Measurements from ENCODE around the gene SMARCA4. TPM values are rescaled to one million over a fixed set of nuclear protein-coding genes. Genes with fewer than 3 reads are reported as not detected.
"Not testable (repeated sequence)": the region's sequence is repeated elsewhere in the genome, so short reads cannot be mapped to it uniquely, and the experiment has no call there.

The SMARCA4 gene
- total RNA-seq, 2 experiments from 2014 or later: 409 to 554 TPM

- POLR2A ChIA-PET: interaction anchor here (0.6 kb wide), 1 partner anchor 685 kb away, joined by 3 read pairs; no protein-coding TSS in a partner anchor
These were observed 132.9 kb downstream of the SMARCA4 start for GRCh38 chr19:11093689-11094238.

DNA sequence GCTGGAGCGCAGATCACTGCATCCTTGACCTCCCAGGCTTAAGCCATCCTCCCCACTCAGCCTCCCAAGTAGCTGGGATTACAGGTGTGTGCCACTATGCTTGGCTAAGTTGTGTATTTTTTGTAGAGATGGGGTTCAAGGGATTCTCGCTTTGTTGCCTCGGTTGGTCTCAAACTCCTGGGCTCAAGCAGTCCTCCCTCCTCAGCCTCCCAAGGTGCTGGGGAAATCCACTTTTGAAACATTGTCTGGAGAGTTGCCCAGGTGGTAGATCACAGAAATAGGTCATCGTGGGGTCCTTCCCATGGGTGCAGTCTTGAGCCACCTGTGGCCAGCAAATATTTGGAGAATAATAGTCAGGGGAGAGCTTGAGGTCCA lies 133.7 kb downstream of the SMARCA4 start:
- peaks cover 87% of the 10 kb centered on the region for H3K36me3 ChIP-seq (ENCODE audit: insufficient read depth, low read length)
- H3K9me3 ChIP-seq (ENCODE audit: low read length): no peaks in the 10 kb centered on the region
- H3K27ac ChIP-seq (ENCODE audit: low read depth, low read length, poor library complexity, severe bottlenecking): no peak overlapping the region
- DNase-seq (ENCODE audit: low spot score): no peak
- TF ChIP-seq, protein P1, sequence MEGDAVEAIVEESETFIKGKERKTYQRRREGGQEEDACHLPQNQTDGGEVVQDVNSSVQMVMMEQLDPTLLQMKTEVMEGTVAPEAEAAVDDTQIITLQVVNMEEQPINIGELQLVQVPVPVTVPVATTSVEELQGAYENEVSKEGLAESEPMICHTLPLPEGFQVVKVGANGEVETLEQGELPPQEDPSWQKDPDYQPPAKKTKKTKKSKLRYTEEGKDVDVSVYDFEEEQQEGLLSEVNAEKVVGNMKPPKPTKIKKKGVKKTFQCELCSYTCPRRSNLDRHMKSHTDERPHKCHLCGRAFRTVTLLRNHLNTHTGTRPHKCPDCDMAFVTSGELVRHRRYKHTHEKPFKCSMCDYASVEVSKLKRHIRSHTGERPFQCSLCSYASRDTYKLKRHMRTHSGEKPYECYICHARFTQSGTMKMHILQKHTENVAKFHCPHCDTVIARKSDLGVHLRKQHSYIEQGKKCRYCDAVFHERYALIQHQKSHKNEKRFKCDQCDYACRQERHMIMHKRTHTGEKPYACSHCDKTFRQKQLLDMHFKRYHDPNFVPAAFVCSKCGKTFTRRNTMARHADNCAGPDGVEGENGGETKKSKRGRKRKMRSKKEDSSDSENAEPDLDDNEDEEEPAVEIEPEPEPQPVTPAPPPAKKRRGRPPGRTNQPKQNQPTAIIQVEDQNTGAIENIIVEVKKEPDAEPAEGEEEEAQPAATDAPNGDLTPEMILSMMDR (conservative IDR thresholded peaks at IDR 0.05; ENCODE audit: low read length): no peak
- no peak for TF ChIP-seq EZH2phosphoT487 (IDR thresholded peaks at IDR 0.05; ENCODE audit: borderline replicate concordance, low read depth, low read length)
- H3K79me2 ChIP-seq (ENCODE audit: insufficient read depth, low read depth, low read length): peaks cover 91% of the 10 kb centered on the region
- H2AFZ ChIP-seq (ENCODE audit: low read length): no peak overlapping the region
- no peaks in the 10 kb centered on the region for H3K9me2 ChIP-seq (ENCODE audit: insufficient read depth, low read length)
- intact Hi-C loops (cut with micrococcal nuclease; ENCODE audit: unreplicated experiment): loop anchor here (5.0 kb wide), 1 partner anchor 157 kb away; no protein-coding TSS in a partner anchor
- 0 out of 2 replicates have a peak overlapping the region, but pooled peaks have one; percentile 26 for H3K4me2 ChIP-seq (ENCODE audit: low read length)
- H3K4me1 ChIP-seq (ENCODE audit: insufficient read depth, low read length, poor library complexity, severe bottlenecking): peaks cover 30% of the 10 kb centered on the region
- H3K4me3 ChIP-seq (ENCODE audit: low read depth, low read length, poor library complexity, severe bottlenecking): no peak overlapping the region
- ChIA-PET CTCF (ENCODE audit: unreplicated experiment) (no interaction called here), POLR2A (interaction anchor here (0.7 kb wide), 1 partner anchor 59 kb away, joined by 3 read pairs; no protein-coding TSS in a partner anchor)
- no TSS peak for BruUV-seq (replicated peaks)
- H4K20me1 ChIP-seq (ENCODE audit: insufficient read depth, low read length): peaks cover 42% of the 10 kb centered on the region

More at GRCh38 chr19:11093689-11094238, 132.9 kb downstream of the SMARCA4 start:
- peaks cover 42% of the 10 kb centered on the region for H4K20me1 ChIP-seq (ENCODE audit: insufficient read depth, low read length)
- no TSS peak for BruUV-seq (replicated peaks)
- H3K9me3 ChIP-seq (ENCODE audit: low read length): no peaks in the 10 kb centered on the region
- H3K4me1 ChIP-seq (ENCODE audit: insufficient read depth, low read length, poor library complexity, severe bottlenecking): peaks cover 34% of the 10 kb centered on the region
- intact Hi-C loops (cut with micrococcal nuclease; ENCODE audit: unreplicated experiment): loop anchor here (5.0 kb wide), 1 partner anchor 156 kb away; no protein-coding TSS in a partner anchor
- H3K79me2 ChIP-seq (ENCODE audit: insufficient read depth, low read depth, low read length): peaks cover 84% of the 10 kb centered on the region
- DNase-seq (ENCODE audit: low spot score): no peak
- no peak overlapping the region for H2AFZ ChIP-seq (ENCODE audit: low read length)
- H3K4me3 ChIP-seq (ENCODE audit: low read depth, low read length, poor library complexity, severe bottlenecking): no peak overlapping the region
- H3K27ac ChIP-seq (ENCODE audit: low read depth, low read length, poor library complexity, severe bottlenecking): no peak overlapping the region
- H3K9me2 ChIP-seq (ENCODE audit: insufficient read depth, low read length): no peaks in the 10 kb centered on the region
- H3K36me3 ChIP-seq (ENCODE audit: insufficient read depth, low read length): peaks cover 79% of the 10 kb centered on the region
- CTCF ChIA-PET (ENCODE audit: unreplicated experiment): no interaction called here
- TF ChIP-seq EZH2phosphoT487 (IDR thresholded peaks at IDR 0.05; ENCODE audit: borderline replicate concordance, low read depth, low read length): no peak
- TF ChIP-seq, protein P1 (conservative IDR thresholded peaks at IDR 0.05; ENCODE audit: low read length): no peak
- no peak overlapping the region for H3K4me2 ChIP-seq (ENCODE audit: low read length)

GRCh38 chr19:11096210-11096841 lies 135.5 kb downstream of the SMARCA4 start:
- CTCF ChIA-PET (ENCODE audit: unreplicated experiment): no interaction called here
- Histone ChIP-seq H3K36me3 (ENCODE audit: insufficient read depth, low read length) (peaks cover 96% of the 10 kb centered on the region), H3K79me2 (ENCODE audit: insufficient read depth, low read depth, low read length) (peaks cover 96% of the 10 kb centered on the region), H2AFZ (ENCODE audit: low read length) (no peak overlapping the region), H3K9me2 (ENCODE audit: insufficient read depth, low read length) (no peaks in the 10 kb centered on the region), H3K4me3 (ENCODE audit: low read depth, low read length, poor library complexity, severe bottlenecking) (no peak overlapping the region), H3K27ac (ENCODE audit: low read depth, low read length, poor library complexity, severe bottlenecking) (no peak overlapping the region), H3K4me2 (ENCODE audit: low read length) (no peak overlapping the region), H4K20me1 (ENCODE audit: insufficient read depth, low read length) (peaks cover 36% of the 10 kb centered on the region), H3K9me3 (ENCODE audit: low read length) (no peaks in the 10 kb centered on the region), H3K4me1 (ENCODE audit: insufficient read depth, low read length, poor library complexity, severe bottlenecking) (peaks cover 29% of the 10 kb centered on the region)
- intact Hi-C loops (cut with micrococcal nuclease; ENCODE audit: unreplicated experiment): no loop called here
- no TSS peak for BruUV-seq (replicated peaks)
- POLR2A ChIA-PET: interaction anchor here (0.5 kb wide), 1 partner anchor 107 kb away, joined by 3 read pairs; no protein-coding TSS in a partner anchor
- TF ChIP-seq, protein P1 (conservative IDR thresholded peaks at IDR 0.05; ENCODE audit: low read length): no peak
- no peak for TF ChIP-seq EZH2phosphoT487 (IDR thresholded peaks at IDR 0.05; ENCODE audit: borderline replicate concordance, low read depth, low read length)
- DNase-seq (ENCODE audit: low spot score): no peak

GRCh38 chr19:11097367-11097766 lies 136.5 kb downstream of the SMARCA4 start:
- H4K20me1 ChIP-seq (ENCODE audit: insufficient read depth, low read length): peaks cover 31% of the 10 kb centered on the region
- H3K4me2 ChIP-seq (ENCODE audit: low read length); H3K4me3 ChIP-seq (ENCODE audit: low read depth, low read length, poor library complexity, severe bottlenecking); BruUV-seq (replicated peaks); H3K9me2 ChIP-seq (ENCODE audit: insufficient read depth, low read length); DNase-seq (ENCODE audit: low spot score); H3K27ac ChIP-seq (ENCODE audit: low read depth, low read length, poor library complexity, severe bottlenecking); H3K9me3 ChIP-seq (ENCODE audit: low read length); CTCF ChIA-PET (ENCODE audit: unreplicated experiment); intact Hi-C loops (cut with micrococcal nuclease; ENCODE audit: unreplicated experiment); H2AFZ ChIP-seq (ENCODE audit: low read length): not testable (repeated sequence)
- peaks cover 96% of the 10 kb centered on the region for H3K36me3 ChIP-seq (ENCODE audit: insufficient read depth, low read length)
- peaks cover 85% of the 10 kb centered on the region for H3K79me2 ChIP-seq (ENCODE audit: insufficient read depth, low read depth, low read length)
- POLR2A ChIA-PET: interaction anchor here (0.7 to 1.5 kb wide), 2 partner anchors 47 to 1757 kb away, joined by 4 to 6 read pairs; no protein-coding TSS in a partner anchor
- peaks cover 18% of the 10 kb centered on the region for H3K4me1 ChIP-seq (ENCODE audit: insufficient read depth, low read length, poor library complexity, severe bottlenecking)
